Parathyroid adenoma (tissue), 2 donors: ENCODE measurements around the gene CLMN.

Experiments
- H2AFZ ChIP-seq: fragments of 300-600 bp; sonication (generic); one replicate; pipeline ENCODE4 v1.7.0; 2017; ENCODE audit warnings: antibody characterized with exemption, mild to moderate bottlenecking
- H3K27ac ChIP-seq: fragments of 300-600 bp; sonication (generic); one replicate; pipeline ENCODE4 v1.7.0; 2017
- H3K27me3 ChIP-seq: fragments of 300-600 bp; sonication (generic); one replicate; pipeline ENCODE4 v1.7.0; 2017; ENCODE audit warnings: low read length; ENCODE audit not compliant: control insufficient read depth, insufficient read depth
- H3K36me3 ChIP-seq: fragments of 300-600 bp; sonication (generic); one replicate; pipeline ENCODE4 v1.7.0; 2017; ENCODE audit warnings: low read length; ENCODE audit not compliant: control insufficient read depth, insufficient read depth
- H3K4me1 ChIP-seq: fragments of 300-600 bp; sonication (generic); one replicate; pipeline ENCODE4 v1.7.0; 2017; ENCODE audit warnings: control low read depth
- H3K4me2 ChIP-seq: fragments of 300-600 bp; sonication (generic); one replicate; pipeline ENCODE4 v1.7.0; 2017; ENCODE audit warnings: low read length
- H3K4me3 ChIP-seq: fragments of 300-600 bp; sonication (generic); one replicate; pipeline ENCODE4 v1.7.0; 2017; ENCODE audit warnings: low read depth, low read length
- H3K79me2 ChIP-seq: fragments of 300-600 bp; sonication (generic); one replicate; pipeline ENCODE4 v1.7.0; 2017; ENCODE audit warnings: control low read depth
- H3K9ac ChIP-seq: fragments of 300-600 bp; sonication (generic); one replicate; pipeline ENCODE4 v1.7.0; 2017; ENCODE audit warnings: mild to moderate bottlenecking
- H3K9me3 ChIP-seq: fragments of 300-600 bp; sonication (generic); one replicate; pipeline ENCODE4 v1.7.0; 2017; ENCODE audit warnings: low read length; ENCODE audit not compliant: control insufficient read depth
- TF ChIP-seq, protein P1 (sequence below): fragments of 300-600 bp; sonication (generic); IDR thresholded peaks from one replicate; pipeline ENCODE4 v1.7.0; 2017; ENCODE audit warnings: antibody characterized with exemption, mild to moderate bottlenecking
- donor health status: primary hyperparathyroidism.

Gene CLMN

DNA sequence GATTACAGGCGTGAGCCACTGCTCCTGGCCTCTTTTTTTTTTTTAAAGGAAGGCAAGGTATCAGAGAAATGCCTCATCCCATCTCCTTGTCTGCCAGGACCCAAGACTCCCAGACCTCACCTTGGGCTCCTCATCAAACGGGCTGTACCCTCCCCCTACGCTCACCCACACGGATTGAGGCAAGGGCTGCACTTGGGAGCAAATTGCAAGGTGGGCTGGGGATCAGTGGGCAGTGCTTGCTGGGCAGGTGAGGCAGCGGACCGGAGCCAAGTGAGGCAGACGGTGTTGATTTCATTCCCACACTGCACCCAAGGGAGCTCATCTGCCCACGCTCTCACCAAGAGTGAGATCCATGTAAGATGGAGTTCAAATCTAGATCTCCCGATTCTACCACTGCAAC lies 121.4 kb downstream of the CLMN start:
- H3K79me2 ChIP-seq = no peaks in the 10 kb centered on the region

DNA sequence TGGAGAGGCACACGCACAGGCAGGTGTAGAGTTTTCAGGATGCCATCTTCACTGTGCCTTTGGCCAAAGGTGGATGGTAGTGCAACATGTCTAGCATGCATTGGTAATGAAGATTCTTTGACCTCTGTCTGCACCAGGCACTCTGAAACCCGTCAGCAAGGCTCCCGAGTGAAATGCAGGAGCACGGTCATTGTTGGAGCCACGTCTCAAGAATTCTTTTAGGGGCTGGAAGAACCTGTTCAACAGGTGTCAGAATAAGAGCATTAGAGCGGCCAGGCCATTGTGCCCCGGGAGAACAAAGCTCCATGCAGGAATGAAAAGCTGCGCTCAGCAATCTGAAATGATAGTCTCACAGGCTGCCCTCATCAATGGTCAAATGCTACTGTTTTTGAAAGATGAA lies 122.2 kb downstream of the CLMN start:
- TF ChIP-seq, protein P1, sequence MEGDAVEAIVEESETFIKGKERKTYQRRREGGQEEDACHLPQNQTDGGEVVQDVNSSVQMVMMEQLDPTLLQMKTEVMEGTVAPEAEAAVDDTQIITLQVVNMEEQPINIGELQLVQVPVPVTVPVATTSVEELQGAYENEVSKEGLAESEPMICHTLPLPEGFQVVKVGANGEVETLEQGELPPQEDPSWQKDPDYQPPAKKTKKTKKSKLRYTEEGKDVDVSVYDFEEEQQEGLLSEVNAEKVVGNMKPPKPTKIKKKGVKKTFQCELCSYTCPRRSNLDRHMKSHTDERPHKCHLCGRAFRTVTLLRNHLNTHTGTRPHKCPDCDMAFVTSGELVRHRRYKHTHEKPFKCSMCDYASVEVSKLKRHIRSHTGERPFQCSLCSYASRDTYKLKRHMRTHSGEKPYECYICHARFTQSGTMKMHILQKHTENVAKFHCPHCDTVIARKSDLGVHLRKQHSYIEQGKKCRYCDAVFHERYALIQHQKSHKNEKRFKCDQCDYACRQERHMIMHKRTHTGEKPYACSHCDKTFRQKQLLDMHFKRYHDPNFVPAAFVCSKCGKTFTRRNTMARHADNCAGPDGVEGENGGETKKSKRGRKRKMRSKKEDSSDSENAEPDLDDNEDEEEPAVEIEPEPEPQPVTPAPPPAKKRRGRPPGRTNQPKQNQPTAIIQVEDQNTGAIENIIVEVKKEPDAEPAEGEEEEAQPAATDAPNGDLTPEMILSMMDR = no peak
- no peaks in the 10 kb centered on the region for H3K9me3 ChIP-seq
- no peaks in the 10 kb centered on the region for H3K27me3 ChIP-seq
- H3K4me3 ChIP-seq = peak overlapping the region; percentile 23
- H3K27ac ChIP-seq = no peak overlapping the region
- no peak overlapping the region for H2AFZ ChIP-seq
- H3K4me1 ChIP-seq = no peaks in the 10 kb centered on the region
- H3K79me2 ChIP-seq = no peaks in the 10 kb centered on the region
- peak overlapping the region; percentile 33 for H3K4me2 ChIP-seq
- H3K9ac ChIP-seq = no peak overlapping the region
- no peaks in the 10 kb centered on the region for H3K36me3 ChIP-seq

More for the DNA sequence above, 121.4 kb downstream of the CLMN start:
- TF ChIP-seq, protein P1 = no peak
- H3K9ac ChIP-seq = no peak overlapping the region
- H2AFZ ChIP-seq = no peak overlapping the region
- H3K27ac ChIP-seq = no peak overlapping the region
- no peaks in the 10 kb centered on the region for H3K9me3 ChIP-seq
- H3K4me3 ChIP-seq = no peak overlapping the region
- H3K36me3 ChIP-seq = no peaks in the 10 kb centered on the region
- H3K27me3 ChIP-seq = no peaks in the 10 kb centered on the region
- no peak overlapping the region for H3K4me2 ChIP-seq
- no peaks in the 10 kb centered on the region for H3K4me1 ChIP-seq

DNA sequence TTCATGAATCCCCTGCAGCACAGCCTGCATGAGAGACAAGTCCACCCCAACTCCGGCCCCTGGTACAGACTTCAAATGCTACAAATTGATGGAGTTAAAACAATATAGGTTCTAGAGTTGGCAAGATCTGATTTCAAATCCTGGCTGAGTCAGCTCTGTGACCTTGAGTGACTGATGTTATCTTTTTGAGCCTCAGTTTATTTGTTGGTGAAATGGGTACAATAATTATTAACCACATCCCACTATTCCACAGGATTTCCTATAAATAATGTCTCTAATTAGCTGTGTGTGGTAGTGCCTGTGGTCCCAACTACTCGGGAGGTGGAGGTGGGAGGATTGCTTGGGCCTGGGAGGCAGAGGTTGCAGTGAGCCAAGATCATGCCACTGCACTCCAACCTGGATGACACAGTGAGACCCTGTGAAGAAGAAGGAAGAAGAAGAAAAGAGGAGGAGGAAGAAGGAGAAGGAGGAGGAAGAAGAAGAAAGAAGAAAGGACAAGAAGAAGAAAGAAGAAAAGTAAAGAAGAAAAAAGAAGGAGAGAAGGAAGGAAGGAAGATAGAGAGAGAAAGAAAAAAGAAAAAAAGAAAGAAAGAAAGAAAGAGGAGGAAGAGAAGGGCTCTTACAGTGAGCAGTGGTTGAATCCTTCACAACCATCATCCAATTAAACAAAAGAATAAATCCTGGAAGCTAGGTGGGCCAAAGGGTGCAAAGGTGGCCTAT lies 122.7 kb downstream of the CLMN start:
- H3K4me3 ChIP-seq = peak overlapping the region; percentile 23
- H3K79me2 ChIP-seq = no peaks in the 10 kb centered on the region
- no peaks in the 10 kb centered on the region for H3K4me1 ChIP-seq
- H3K9me3 ChIP-seq = no peaks in the 10 kb centered on the region
- H2AFZ ChIP-seq = no peak overlapping the region
- H3K36me3 ChIP-seq = no peaks in the 10 kb centered on the region
- no peak overlapping the region for H3K9ac ChIP-seq
- H3K4me2 ChIP-seq = peak overlapping the region; percentile 33
- H3K27me3 ChIP-seq = no peaks in the 10 kb centered on the region
- TF ChIP-seq, protein P1 = no peak
- no peak overlapping the region for H3K27ac ChIP-seq

DNA sequence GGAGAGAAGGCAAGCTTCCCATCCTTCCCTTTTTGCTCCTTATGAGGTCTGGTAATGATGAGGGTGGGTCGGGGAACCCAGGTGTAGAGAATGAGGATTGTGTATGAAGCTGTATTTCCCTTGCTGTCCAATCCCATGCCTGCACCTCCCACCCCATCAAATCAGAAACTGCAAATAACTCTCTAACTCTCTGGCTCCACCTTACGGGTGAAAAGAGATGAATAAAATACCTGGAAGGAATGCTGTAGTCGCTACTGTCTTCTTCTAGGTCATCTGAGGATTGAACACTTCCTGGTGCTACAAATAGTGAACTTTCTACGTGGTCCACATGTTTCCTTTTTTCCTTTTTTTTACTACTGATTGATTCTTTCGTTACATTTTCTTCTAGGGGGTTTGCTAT lies 123.4 kb downstream of the CLMN start:
- no peak overlapping the region for H3K4me2 ChIP-seq
- H3K79me2 ChIP-seq = no peaks in the 10 kb centered on the region
- no peak overlapping the region for H3K4me3 ChIP-seq
- H3K9ac ChIP-seq = no peak overlapping the region
- no peak overlapping the region for H3K27ac ChIP-seq
- no peak overlapping the region for H2AFZ ChIP-seq
- TF ChIP-seq, protein P1 = peak; percentile 33
- H3K27me3 ChIP-seq = no peaks in the 10 kb centered on the region
- H3K36me3 ChIP-seq = no peaks in the 10 kb centered on the region
- no peaks in the 10 kb centered on the region for H3K9me3 ChIP-seq
- H3K4me1 ChIP-seq = no peaks in the 10 kb centered on the region

DNA sequence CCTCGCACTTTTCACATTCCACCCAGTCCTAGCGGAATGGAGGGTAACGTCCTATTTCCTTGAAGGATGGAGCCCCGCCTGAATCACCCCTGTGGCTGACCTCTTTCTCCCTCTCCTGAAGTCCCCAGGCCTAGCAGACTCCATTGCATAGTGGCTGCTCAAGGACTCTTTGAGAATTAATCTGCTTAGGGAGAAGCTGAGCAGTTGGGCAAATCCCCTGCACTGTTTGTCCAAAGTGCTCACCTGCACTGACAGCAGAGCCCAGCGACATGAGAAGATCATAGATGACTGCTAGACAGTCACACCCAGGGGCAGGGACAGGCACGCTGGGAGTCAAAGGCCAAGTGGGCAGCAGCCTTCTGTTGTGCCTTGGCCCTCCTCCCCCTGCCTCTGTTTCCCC lies 124.7 kb downstream of the CLMN start:
- no peaks in the 10 kb centered on the region for H3K4me1 ChIP-seq
- no peaks in the 10 kb centered on the region for H3K36me3 ChIP-seq
- no peak overlapping the region for H3K4me3 ChIP-seq
- no peak overlapping the region for H3K9ac ChIP-seq
- TF ChIP-seq, protein P1 = no peak
- H3K9me3 ChIP-seq = no peaks in the 10 kb centered on the region
- no peaks in the 10 kb centered on the region for H3K79me2 ChIP-seq
- H3K27me3 ChIP-seq = no peaks in the 10 kb centered on the region
- no peak overlapping the region for H3K4me2 ChIP-seq
- no peak overlapping the region for H3K27ac ChIP-seq
- H2AFZ ChIP-seq = no peak overlapping the region
